Measurements from ENCODE around the gene GOLGA6C.
"Not testable (repeated sequence)": the region's sequence is repeated elsewhere in the genome, so short reads cannot be mapped to it uniquely, and the experiment has no call there.

GOLGA6C gene

GRCh38 chr15:75227663-75228280 is 30.4 kb upstream of the GOLGA6C start:
- no peak for DNase-seq

- no peak for DNase-seq
Observed at GRCh38 chr15:75228787-75229186, 29.3 kb upstream of the GOLGA6C start.

DNA sequence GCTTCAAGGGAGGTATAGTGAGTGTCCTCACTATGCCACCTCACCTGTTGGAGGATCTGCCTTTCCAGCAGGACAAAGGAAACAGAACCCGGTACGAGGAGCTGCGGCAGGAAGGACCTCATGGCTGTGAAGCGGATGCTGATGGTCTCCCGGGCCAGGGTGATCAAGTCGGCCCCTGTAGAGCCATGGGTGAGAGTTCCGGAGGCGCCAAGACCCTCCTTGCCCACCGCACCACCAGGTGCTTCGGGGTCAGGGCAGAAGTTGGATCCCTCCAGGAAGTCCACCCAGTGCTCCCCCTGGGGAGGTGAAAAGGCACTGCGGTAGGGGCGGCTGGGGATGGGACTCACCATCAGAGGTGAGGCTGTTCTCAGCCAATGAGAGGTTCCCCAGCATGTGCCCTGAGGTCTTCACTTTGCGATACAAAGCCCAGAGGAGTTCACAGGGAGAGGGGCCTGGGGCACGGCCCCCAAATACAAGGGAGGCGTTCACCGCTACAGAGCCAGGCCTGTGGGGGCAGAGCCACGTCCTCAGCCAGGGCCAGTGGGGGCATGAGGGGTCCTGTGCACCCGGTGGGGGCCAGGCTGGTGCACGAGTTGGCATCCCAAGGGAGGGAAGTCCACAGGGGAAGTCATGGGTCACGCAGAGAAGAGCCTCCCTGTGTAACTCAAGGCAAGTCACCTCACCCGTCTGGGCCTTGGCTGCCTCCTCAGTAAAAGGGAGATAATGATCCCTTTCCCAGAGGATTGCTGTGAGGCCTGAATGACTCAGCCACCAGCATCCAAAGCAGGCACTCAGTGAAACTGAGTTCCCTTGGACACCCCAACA is 28.7 kb upstream of the GOLGA6C start:
- DNase-seq, result no peak

DNA sequence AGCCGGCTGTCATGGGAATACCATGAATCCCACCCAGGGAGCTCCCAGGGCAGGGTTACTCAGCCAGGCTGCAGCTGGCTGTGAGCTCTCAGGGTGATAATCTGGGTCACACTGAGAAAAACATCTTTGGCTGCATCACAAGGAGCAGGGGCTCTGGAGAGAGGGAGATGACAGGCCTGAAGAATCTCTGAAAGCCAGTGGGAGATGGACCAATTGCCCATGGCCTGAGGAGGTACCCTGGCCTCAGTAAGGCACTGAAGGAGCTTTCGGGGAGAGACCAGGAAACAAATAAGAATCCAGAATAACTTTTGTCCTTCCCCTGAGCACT is 28.2 kb upstream of the GOLGA6C start:
- DNase-seq, result no peak

DNA sequence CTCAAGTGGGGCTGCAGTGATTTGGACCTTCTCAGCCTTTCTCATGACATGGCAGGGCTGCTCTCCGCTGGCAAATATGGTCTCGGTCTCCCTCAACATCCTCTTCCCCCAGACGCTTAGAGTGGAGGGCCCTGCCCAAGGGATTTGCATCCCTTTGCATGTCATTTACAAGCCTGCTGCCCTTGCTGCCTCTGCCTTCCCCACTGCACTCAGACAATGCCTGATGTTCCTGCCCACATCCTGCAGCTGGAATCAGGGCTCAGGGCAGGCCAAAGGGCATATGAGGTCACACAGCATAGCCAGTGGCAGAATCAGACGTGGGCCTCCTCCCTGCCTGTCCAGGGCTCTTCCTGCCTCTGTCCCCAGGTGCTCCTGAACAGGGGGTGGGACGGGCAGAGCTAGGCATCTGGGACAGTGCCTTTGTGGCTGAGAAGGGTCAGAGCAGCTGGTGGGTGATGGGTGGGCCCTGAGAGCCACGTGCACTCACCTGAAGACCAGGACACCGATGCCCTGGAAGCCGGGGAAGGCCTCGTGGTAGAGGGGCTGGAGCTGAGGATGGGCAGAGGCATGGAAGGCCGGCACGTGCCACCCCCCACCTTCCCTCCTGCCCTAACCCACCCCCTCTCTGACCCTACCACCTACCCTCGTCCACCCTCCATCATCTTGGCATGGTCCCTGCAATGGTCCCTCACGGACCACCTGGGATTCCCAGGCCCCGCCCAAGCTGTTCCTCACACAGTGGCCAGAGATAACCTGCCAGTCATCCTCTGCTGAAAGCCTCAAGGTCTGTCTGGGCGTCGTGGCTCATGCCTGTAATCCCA is 27.4 kb upstream of the GOLGA6C start:
- no peak for DNase-seq

DNA sequence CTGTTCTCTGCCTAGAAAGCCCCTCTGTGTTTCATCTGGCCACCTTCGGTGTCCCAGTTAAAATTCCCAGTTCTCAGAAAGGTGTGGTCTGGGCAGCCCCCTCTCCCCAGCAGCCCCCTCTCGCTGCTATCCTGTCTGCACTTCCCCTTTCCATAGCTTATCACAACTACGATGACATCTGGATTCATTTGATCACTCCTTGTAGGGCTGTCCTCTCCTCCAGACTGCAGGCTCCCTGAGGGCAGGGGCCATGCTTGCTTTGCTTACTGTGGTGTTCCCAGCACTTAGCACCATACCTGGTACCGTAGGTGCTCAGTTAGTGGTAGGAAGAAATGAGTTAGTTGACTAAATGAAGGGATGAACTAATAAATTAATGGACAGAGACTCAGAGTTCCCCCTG is 26.3 kb upstream of the GOLGA6C start:
- no peak for DNase-seq

GRCh38 chr15:75232252-75232813 is 25.8 kb upstream of the GOLGA6C start:
- no peak for DNase-seq

DNA sequence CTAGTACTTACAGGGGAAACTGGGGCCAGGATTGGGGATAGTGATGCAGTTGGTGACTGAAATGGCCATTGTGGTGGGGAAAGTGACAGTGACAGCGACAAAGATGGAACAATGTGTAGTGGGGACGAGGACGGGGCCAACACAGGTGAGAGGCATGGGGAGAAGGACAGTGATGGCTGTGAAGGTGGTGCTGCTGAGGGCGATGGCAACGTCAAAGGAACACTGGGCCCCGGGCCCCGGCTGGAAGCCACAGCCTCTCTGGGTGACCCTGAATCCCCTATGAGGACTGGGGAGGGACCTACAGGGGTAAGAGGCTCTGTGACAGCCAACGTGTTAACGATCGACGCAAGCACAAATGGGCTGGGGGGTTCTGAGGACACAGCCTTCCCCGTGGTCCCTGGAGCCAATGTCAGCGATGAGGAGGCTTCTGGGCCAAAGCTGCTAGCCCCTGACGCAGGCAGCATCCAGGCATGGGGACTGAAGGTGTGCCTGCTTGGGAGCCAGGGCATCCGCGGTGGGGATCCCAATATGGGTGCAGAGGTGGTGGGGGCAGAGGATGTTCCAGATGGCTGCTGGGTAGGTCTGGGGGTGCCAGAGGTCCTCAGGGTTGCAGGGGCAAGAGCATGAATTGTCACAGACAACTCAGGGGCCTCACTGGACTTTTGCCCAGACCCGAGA is 25.2 kb upstream of the GOLGA6C start:
- no peak for DNase-seq

GRCh38 chr15:75233504-75234190 is 24.5 kb upstream of the GOLGA6C start:
- no peak for DNase-seq

DNA sequence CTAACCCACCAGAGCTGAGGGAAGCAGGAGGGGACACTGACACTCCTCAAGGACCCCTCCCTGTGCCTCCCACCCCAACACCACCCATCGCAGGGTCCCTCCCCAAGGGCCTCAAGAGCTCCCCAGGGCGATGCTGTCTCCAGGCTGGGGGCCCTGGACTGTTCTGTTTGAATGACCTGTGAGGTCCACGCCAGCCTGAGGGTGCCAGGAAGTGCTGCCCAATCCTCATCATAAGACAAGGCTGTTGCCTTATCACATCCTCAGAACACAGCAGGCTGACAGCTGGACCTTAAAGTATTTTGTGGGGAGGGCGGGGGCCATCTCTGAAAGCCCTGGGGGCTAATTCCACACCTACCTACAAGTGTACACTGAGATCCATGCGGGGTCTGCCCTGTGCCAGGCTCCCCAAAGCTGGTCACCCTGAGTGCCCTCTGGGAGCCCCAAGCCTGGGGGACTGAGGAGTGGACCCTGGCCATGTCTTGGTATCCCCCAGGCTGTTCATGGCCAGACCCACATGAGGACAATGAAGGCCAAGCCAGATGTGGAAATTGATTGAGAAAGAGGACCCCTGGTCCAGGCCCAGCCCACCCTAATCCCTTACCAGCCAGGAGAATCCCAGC is 23.8 kb upstream of the GOLGA6C start:
- no peak for DNase-seq

DNA sequence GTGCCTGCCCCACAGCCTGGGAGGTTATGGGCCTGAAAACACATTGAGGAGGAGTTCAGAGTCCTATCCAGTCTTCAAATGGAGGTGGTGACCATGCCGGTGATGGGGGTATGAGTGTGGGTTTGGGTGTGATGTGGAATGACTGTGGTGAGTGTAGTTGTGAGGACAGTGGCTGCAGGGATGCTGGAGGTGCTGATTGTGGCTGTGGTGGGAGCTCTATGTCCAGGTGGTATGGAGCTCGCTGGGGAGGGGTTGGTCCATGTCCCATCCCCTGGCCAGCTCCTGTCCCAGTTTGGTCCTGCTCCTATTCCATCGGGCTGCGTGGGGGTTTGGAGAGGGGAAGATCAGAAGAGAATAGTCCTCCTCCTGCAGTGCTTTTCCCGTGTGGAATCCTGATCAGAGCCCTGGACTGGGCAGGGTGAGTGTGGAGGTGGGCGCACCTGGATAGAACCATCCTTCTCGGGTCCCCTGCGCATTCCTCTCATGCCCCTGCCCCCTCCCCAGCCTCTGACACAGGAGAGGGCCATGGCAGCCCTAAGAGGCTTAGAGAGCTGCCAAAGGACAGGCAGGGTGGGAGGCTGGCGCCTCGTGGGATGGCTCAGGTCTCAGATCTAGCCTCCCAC is 23.0 kb upstream of the GOLGA6C start:
- no peak for DNase-seq

DNA sequence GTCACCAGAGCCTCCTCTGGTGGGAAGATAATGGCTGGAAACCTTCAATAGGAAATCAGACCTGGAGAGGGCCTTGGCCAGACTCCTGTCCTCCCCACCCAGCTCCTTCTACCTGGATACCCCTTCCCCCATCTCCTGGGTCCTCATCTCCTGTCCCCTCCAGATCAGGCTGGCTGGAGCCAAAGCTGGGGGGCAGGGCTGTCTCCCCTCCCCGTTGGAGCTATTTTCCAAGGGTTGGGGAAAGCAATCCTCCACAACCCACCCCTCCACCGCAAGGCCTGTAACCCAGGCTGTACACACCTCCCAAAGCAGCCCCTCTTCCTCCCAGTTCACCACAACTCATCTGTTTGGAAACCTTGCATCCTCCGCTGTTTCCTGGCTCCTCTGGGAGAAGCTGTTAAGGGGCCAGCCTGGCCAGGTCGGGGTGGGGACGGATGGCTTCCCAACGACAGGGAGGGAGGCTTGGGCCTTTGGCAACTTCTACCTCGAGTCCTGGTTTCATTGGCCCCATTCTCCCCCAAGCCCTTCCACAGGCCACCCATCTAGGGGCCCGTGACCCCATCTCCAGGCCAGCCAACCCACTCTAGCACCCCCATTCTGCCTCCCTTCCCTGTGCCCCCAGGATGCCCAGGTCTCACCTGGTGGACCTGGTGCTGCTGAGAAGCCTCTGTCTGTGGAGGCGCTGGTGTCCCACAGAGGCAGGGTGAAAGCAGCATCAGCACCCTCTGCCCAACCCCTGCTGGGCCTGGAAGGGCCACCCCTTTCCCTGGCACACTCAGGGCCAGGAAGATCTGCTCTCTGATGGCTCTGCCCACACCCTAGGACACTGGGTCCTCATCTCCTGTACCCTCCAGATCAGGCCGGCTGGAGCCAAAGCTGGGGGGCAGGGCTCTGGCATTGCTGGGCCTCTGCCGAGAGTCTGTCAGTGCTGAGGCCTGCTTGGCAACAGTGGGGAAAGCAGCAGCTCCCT is 22.1 kb upstream of the GOLGA6C start:
- DNase-seq, result no peak

DNA sequence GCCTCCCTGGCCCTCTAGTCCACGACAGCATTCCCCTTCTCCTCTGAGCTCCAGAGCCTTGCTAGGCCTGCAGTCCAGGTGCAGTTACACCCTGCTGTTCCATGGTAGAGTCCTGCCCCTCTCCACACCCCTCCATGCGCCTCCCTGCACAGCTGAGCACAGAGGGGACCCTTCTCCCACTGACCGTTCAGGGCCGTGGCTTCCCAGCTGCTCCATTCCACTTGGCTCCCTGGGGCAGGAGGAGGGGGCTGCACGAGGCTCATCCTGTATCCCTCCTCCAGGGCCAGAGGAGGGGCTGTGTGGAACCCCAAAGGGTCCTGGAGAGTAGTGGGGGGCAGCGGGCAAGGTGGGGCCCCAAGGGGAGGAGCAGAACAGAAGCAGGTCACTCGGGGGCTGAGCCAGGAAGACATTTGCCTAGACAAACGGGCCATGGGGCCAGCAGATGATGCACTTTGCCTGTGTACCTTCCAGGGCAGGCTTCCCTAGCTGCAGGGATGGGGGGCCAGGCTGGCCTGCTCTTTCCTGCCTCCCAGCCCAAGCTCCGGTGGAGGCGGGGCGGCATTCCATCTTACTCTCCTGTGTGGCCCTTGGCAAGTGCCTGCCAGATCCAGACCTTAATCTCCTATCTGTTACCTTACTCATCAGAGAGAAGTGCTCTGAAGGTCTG is 20.7 kb upstream of the GOLGA6C start:
- no peak for DNase-seq

GRCh38 chr15:75238150-75238549 is 20.0 kb upstream of the GOLGA6C start:
- DNase-seq, result no peak

GRCh38 chr15:75245741-75246140 is 12.4 kb upstream of the GOLGA6C start:
- DNase-seq, result not testable (repeated sequence)

GRCh38 chr15:75248991-75249390 is 9.1 kb upstream of the GOLGA6C start:
- DNase-seq, result not testable (repeated sequence)

DNA sequence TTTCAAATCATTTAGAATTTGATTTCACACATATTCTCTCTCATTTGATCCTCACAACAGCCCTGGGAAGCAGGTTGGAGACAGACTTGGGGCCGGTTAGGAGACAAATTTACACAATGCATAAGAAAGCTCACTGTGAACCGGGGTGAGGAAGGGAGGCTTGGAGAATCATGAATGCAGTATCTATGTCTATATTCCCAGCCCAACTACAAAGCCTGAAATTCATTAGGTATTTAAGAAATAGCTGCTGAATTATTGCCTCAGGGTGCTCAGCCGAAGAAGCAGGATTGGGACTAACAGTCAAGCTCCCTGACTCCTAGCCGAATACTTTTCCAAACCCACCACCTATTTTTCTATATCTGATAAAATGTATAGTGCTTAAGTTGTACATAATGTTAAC is 8.4 kb upstream of the GOLGA6C start:
- DNase-seq, result no peak

DNA sequence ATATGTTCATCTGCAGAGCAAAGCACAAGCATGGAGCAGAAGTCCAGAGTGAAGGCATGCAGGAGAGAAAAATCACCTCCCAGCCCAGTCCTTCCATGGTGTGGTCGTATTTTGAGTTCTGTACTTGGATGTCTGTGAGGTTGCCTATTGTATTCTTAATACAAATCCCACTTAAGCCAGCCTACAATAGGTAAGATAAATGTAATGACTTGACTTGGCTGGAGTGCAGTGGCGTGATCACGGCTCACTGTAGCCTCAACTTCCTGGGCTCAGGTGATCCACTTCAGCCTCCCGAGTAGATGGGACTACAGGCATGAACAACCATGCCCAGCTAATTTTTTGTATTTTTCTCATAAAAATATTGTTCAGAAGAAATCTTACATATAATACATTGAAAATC is 6.8 kb upstream of the GOLGA6C start:
- DNase-seq, result not testable (repeated sequence)

DNA sequence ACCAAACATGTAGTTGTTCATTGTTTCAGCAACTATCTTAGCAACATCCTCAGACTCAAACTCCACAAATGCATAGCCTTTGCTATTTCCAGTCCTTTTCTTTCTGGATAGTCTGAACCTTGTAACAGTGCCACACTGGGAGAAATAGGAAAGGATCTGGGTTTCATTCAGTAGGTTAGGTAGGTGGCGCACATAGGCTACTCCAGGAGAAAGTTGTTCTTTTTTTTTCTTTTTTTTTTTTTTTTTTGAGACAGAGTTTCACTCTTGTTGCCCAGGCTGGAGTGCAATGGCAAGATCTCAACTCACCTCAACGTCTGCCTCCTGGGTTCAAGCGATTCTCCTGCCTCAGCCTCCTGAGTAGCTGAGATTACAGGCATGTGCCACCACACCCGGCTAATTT is 5.8 kb upstream of the GOLGA6C start:
- DNase-seq, result not testable (repeated sequence)

Data from GDM1 (cell line).